Astrocyte (in vitro differentiated cells and primary cell): Measurements from ENCODE around the gene ACSL1.

Experiments used
- CTCF ChIP-seq: IDR thresholded peaks from 2 replicates; pipeline ENCODE4 v1.5.1; 2011; ENCODE audit warnings: low read depth, mild to moderate bottlenecking, inconsistent platforms, low read length, moderate library complexity; ENCODE audit not compliant: insufficient read depth
- EZH2 ChIP-seq: IDR thresholded peaks from 2 replicates; pipeline ENCODE4 v1.6.1; 2012; ENCODE audit warnings: mild to moderate bottlenecking, low read length, inconsistent platforms; ENCODE audit not compliant: insufficient read depth

GRCh38 chr4:184785813-184786212 is 40.0 kb downstream of the ACSL1 start:
- no peak for TF ChIP-seq CTCF
- TF ChIP-seq EZH2 = no peak
